ENCODE measurements around the gene IFIT1.

GRCh38 chr10:89346405-89347254 lies 45.8 kb upstream of the IFIT1 start:
- no peak for TF ChIP-seq CREB1 (IDR thresholded peaks at IDR 0.05; ENCODE audit: low read depth)
- no peak for TF ChIP-seq REST (IDR thresholded peaks at IDR 0.05; ENCODE audit: low read depth)
- no peak for TF ChIP-seq TAF1 (IDR thresholded peaks at IDR 0.05; ENCODE audit: low read depth)
- no peak for TF ChIP-seq MAX (IDR thresholded peaks at IDR 0.05)
- TF ChIP-seq EP300 (IDR thresholded peaks at IDR 0.05; ENCODE audit: borderline replicate concordance), result no peak
- TF ChIP-seq TCF12 (IDR thresholded peaks at IDR 0.05; ENCODE audit: low read depth), result no peak
- no peak for TF ChIP-seq EGR1 (IDR thresholded peaks at IDR 0.05)
- no peak for TF ChIP-seq YY1 (IDR thresholded peaks at IDR 0.05; ENCODE audit: low read depth)
- no peak for TF ChIP-seq RAD21 (IDR thresholded peaks at IDR 0.05; ENCODE audit: low read depth)
- no peak for TF ChIP-seq TEAD4 (IDR thresholded peaks at IDR 0.05)
- no peak for TF ChIP-seq NFIC (IDR thresholded peaks at IDR 0.05)
